Neural progenitor cell (in vitro differentiated cells): ENCODE measurements around the gene CAMK2A. TPM values are rescaled to one million over a fixed set of nuclear protein-coding genes. Genes with fewer than 3 reads are reported as not detected.
A peak's percentile ranks its signal among the peaks of the same experiment; 100 is the strongest.

Experiments
- DNase-seq: peaks from one replicate; pipeline ENCODE4 v3.0.0-alpha.2; 2016; ENCODE audit warnings: low spot score
- H2AFZ ChIP-seq: fragments of 200-600 bp; sonication (generic); replicated peaks from 2 replicates; pipeline ENCODE4 v1.6.1; 2016; ENCODE audit warnings: antibody characterized with exemption
- H3F3A ChIP-seq: fragments of 200-600 bp; sonication (generic); 2 replicates; pipeline ENCODE4 v1.6.1; 2016; ENCODE audit warnings: antibody characterized with exemption, low read depth
- H3K27ac ChIP-seq: fragments of 200-600 bp; sonication (generic); 2 replicates; pipeline ENCODE4 v1.5.1; 2016; ENCODE audit warnings: mild to moderate bottlenecking
- H3K27me3 ChIP-seq: fragments of 200-600 bp; sonication (generic); 2 replicates; pipeline ENCODE4 v1.6.1; 2016; ENCODE audit warnings: mild to moderate bottlenecking, moderate library complexity
- H3K36me3 ChIP-seq: fragments of 200-600 bp; sonication (generic); 2 replicates; pipeline ENCODE4 v1.5.1; 2016
- H3K4me1 ChIP-seq: fragments of 200-600 bp; sonication (generic); 2 replicates; pipeline ENCODE4 v1.6.1; 2016; ENCODE audit warnings: mixed run types
- H3K4me2 ChIP-seq: fragments of 200-600 bp; sonication (generic); 2 replicates; pipeline ENCODE4 v1.6.1; 2016
- H3K4me3 ChIP-seq: fragments of 200-600 bp; sonication (generic); 2 replicates; pipeline ENCODE4 v1.5.1; 2016
- H3K79me2 ChIP-seq: fragments of 200-600 bp; sonication (generic); 2 replicates; pipeline ENCODE4 v1.6.1; 2016; ENCODE audit warnings: low read depth
- H3K9ac ChIP-seq: fragments of 200-600 bp; sonication (generic); 2 replicates; pipeline ENCODE4 v1.6.1; 2016
- H3K9me3 ChIP-seq: fragments of 200-600 bp; sonication (generic); 2 replicates; pipeline ENCODE4 v1.5.1; 2016; ENCODE audit warnings: low read depth
- H4K20me1 ChIP-seq: fragments of 200-600 bp; sonication (generic); 2 replicates; pipeline ENCODE4 v1.6.1; 2016; ENCODE audit warnings: low read depth
- H3K27ac Mint-ChIP-seq: 3 replicates; pipeline ENCODE4 v1.8.0; 2021; ENCODE audit warnings: mixed read lengths
- H3K27me3 Mint-ChIP-seq: 2 replicates; pipeline ENCODE4 v1.8.0; 2022; ENCODE audit warnings: low read depth, mild to moderate bottlenecking, inconsistent platforms, moderate library complexity, mixed read lengths; ENCODE audit not compliant: insufficient read depth
- H3K36me3 Mint-ChIP-seq: 3 replicates; pipeline ENCODE4 v1.8.0; 2021; ENCODE audit warnings: mixed read lengths
- H3K4me1 Mint-ChIP-seq: 3 replicates; pipeline ENCODE4 v1.8.0; 2021; ENCODE audit warnings: mixed read lengths
- H3K4me3 Mint-ChIP-seq: 3 replicates; pipeline ENCODE4 v1.8.0; 2021; ENCODE audit warnings: mild to moderate bottlenecking, moderate library complexity, mixed read lengths
- H3K9me3 Mint-ChIP-seq: 3 replicates; pipeline ENCODE4 v1.8.0; 2020; ENCODE audit warnings: mixed read lengths
- CTCF ChIP-seq: fragments of 200-600 bp; sonication (generic); IDR thresholded peaks from 2 replicates; pipeline ENCODE4 v1.5.1; 2017; ENCODE audit warnings: antibody characterized with exemption, mild to moderate bottlenecking
- EZH2 ChIP-seq: fragments of 200-600 bp; sonication (generic); IDR thresholded peaks from 2 replicates; pipeline ENCODE4 v1.6.1; 2017; ENCODE audit warnings: antibody characterized with exemption, mild to moderate bottlenecking, moderate library complexity
- EZH2phosphoT487 ChIP-seq: fragments of 200-600 bp; sonication (generic); IDR thresholded peaks from 2 replicates; pipeline ENCODE4 v1.6.1; 2017; ENCODE audit warnings: antibody characterized with exemption
- total RNA-seq: library from RNA; depleted of rRNA; stranded (reverse); fragments of >200 nt; gene quantifications from 2 replicates; pipeline ENCODE4 v1.2.3, GENCODE V29; 2015; ENCODE audit warnings: low replicate concordance

Gene CAMK2A
- total RNA-seq, 1 donor from 2014 or later, result 0.09 TPM

GRCh38 chr5:150257424-150257823, 32.1 kb downstream of the CAMK2A start:
- H3K27me3 ChIP-seq, result no peaks in the 10 kb centered on the region
- H3K4me1 ChIP-seq, result peaks cover 30% of the 10 kb centered on the region
- TF ChIP-seq EZH2phosphoT487, result no peak
- TF ChIP-seq EZH2, result no peak
- no peak for TF ChIP-seq CTCF

GRCh38 chr5:150256410-150257064, 33.0 kb downstream of the CAMK2A start:
- Mint-ChIP-seq H3K27ac (peak overlapping the region; percentile 92), H3K36me3 (no peaks in the 10 kb centered on the region), H3K4me3 (peak overlapping the region; percentile 75), H3K4me1 (peaks cover 50% of the 10 kb centered on the region), H3K9me3 (no peaks in the 10 kb centered on the region), H3K27me3 (peaks cover 9% of the 10 kb centered on the region)
- H3K9ac ChIP-seq, result no peak overlapping the region
- no peaks in the 10 kb centered on the region for H3K79me2 ChIP-seq
- H3F3A ChIP-seq, result peaks cover 10% of the 10 kb centered on the region
- no peak overlapping the region for H3K27ac ChIP-seq
- TF ChIP-seq EZH2phosphoT487 (no peak), CTCF (peak; percentile 58), EZH2 (no peak)
- no peak overlapping the region for H2AFZ ChIP-seq
- no peak overlapping the region for H3K4me3 ChIP-seq
- H3K27me3 ChIP-seq, result no peaks in the 10 kb centered on the region
- peak; percentile 65 for DNase-seq
- H4K20me1 ChIP-seq, result no peaks in the 10 kb centered on the region
- H3K4me2 ChIP-seq, result peak overlapping the region; percentile 62
- H3K36me3 ChIP-seq, result no peaks in the 10 kb centered on the region
- peaks cover 30% of the 10 kb centered on the region for H3K4me1 ChIP-seq
- no peaks in the 10 kb centered on the region for H3K9me3 ChIP-seq

More at GRCh38 chr5:150257424-150257823, 32.1 kb downstream of the CAMK2A start:
- H4K20me1 ChIP-seq, result no peaks in the 10 kb centered on the region
- Mint-ChIP-seq H3K4me3 (no peak overlapping the region), H3K9me3 (no peaks in the 10 kb centered on the region), H3K36me3 (no peaks in the 10 kb centered on the region), H3K27ac (no peak overlapping the region), H3K4me1 (peaks cover 53% of the 10 kb centered on the region), H3K27me3 (peaks cover 9% of the 10 kb centered on the region)
- H3K9me3 ChIP-seq, result no peaks in the 10 kb centered on the region
- H3K27ac ChIP-seq, result no peak overlapping the region
- no peak overlapping the region for H3K4me3 ChIP-seq
- no peak overlapping the region for H3K9ac ChIP-seq
- peaks cover 10% of the 10 kb centered on the region for H3F3A ChIP-seq
- H3K36me3 ChIP-seq, result no peaks in the 10 kb centered on the region
- DNase-seq, result no peak
- H2AFZ ChIP-seq, result no peak overlapping the region
- no peak overlapping the region for H3K4me2 ChIP-seq
- no peaks in the 10 kb centered on the region for H3K79me2 ChIP-seq

DNA sequence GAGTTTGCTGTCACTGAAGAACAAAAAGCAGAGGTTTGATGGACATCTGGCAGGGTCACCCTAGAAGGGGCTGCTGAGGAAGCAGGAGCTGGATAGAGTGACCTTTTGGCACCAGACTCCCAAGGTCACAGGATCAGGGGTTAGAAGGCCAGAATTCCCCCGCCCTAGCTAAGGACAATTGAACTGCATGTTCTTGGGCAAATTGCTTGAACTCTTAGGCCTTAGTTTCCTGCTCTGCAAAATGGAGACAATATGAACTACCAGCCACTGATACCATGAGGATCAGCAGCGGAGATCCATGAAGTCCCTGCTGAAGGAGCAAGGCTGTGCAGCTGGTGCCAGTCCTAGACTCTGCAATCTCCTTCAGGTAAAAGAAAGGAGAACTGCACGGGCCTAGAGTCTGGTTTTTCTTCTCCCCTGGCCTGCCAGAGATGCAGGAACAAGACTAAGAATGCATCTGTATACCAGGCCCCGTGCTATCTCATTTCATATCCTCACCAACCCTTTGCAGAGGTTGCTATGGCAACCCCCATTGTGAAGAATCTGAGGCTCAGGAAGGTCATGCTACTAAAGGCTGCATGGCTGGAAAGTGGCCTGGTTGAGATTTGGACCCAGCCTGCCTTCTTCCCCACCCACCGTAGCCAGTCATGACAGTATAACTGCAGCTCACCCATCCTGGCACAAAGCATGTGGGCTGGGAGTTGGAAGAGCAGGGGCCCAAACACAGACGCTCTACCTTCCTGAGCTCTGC, 33.7 kb downstream of the CAMK2A start:
- no peaks in the 10 kb centered on the region for H3K27me3 ChIP-seq
- peak; percentile 72 for DNase-seq

More for the DNA sequence above, 33.7 kb downstream of the CAMK2A start:
- Mint-ChIP-seq H3K9me3 (no peaks in the 10 kb centered on the region), H3K36me3 (no peaks in the 10 kb centered on the region), H3K4me3 (peak overlapping the region; percentile 75), H3K27ac (peak overlapping the region; percentile 92), H3K4me1 (peaks cover 50% of the 10 kb centered on the region), H3K27me3 (peaks cover 9% of the 10 kb centered on the region)
- no peaks in the 10 kb centered on the region for H4K20me1 ChIP-seq
- no peaks in the 10 kb centered on the region for H3K9me3 ChIP-seq
- H3K4me1 ChIP-seq, result peaks cover 30% of the 10 kb centered on the region
- no peak for TF ChIP-seq EZH2
- no peak for TF ChIP-seq EZH2phosphoT487
- TF ChIP-seq CTCF, result no peak
- no peaks in the 10 kb centered on the region for H3K79me2 ChIP-seq
- H3K36me3 ChIP-seq, result no peaks in the 10 kb centered on the region
- no peak overlapping the region for H2AFZ ChIP-seq
- no peak overlapping the region for H3K4me3 ChIP-seq
- no peak overlapping the region for H3K9ac ChIP-seq
- H3F3A ChIP-seq, result peaks cover 10% of the 10 kb centered on the region
- no peak overlapping the region for H3K27ac ChIP-seq
- H3K4me2 ChIP-seq, result peak overlapping the region; percentile 62
